H1 (cell line): ENCODE measurements around the gene BATF2. TPM values are rescaled to one million over a fixed set of nuclear protein-coding genes. Genes with fewer than 3 reads are reported as not detected.

Experiments used
- CTCF ChIA-PET: fragments of 300-600 bp; sonication (Branson Sonifier 250); formaldehyde crosslinking; loops from one replicate; lab custom pipeline; 2021; ENCODE audit not compliant: partially characterized antibody; lab: Charles Lee
- POLR2A ChIA-PET: fragments of 300-600 bp; sonication (Branson Sonifier 250); formaldehyde crosslinking; loops from one replicate; lab custom pipeline; 2021; ENCODE audit warnings: inconsistent platforms; ENCODE audit not compliant: partially characterized antibody; lab: Charles Lee
- DNase-seq, 2 experiments: peaks; one replicate each; pipeline versions ENCODE4 v3.0.0 to v3.0.0-alpha.2; 2010 to 2022; ENCODE audit warnings: low spot score in 2 of 2, low read depth in 1 of 2, mixed read lengths in 1 of 2
- FAIRE-seq: peaks from 2 replicates; lab custom pipeline; 2011; peaks lifted over from hg19 to GRCh38; lab: Jason Lieb, UNC
- H2AFZ ChIP-seq: 2 replicates; pipeline ENCODE4 v1.8.1; 2012; ENCODE audit warnings: low read length, inconsistent platforms
- H2AK5ac ChIP-seq: 2 replicates; pipeline ENCODE4 v1.6.1; 2013; ENCODE audit warnings: low read depth, low read length
- H2BK120ac ChIP-seq: replicated peaks from 2 replicates; pipeline ENCODE3; 2013; ENCODE audit warnings: low read depth, low read length, inconsistent platforms
- H2BK12ac ChIP-seq: 2 replicates; pipeline ENCODE4 v1.6.1; 2013; ENCODE audit warnings: low read depth, low read length
- H2BK15ac ChIP-seq: 2 replicates; pipeline ENCODE4 v1.6.1; 2013; ENCODE audit warnings: low read length
- H2BK20ac ChIP-seq: 2 replicates; pipeline ENCODE4 v1.6.1; 2013; ENCODE audit warnings: low read length
- H2BK5ac ChIP-seq: 2 replicates; pipeline ENCODE4 v1.6.1; 2013; ENCODE audit warnings: low read depth, low read length
- H3K14ac ChIP-seq: 2 replicates; pipeline ENCODE4 v1.6.1; 2013; ENCODE audit warnings: inconsistent platforms; ENCODE audit not compliant: insufficient read length
- H3K18ac ChIP-seq: 2 replicates; pipeline ENCODE4 v1.6.1; 2013; ENCODE audit warnings: low read length; ENCODE audit errors: extremely low read depth
- H3K23ac ChIP-seq: 2 replicates; pipeline ENCODE4 v1.6.1; 2013; ENCODE audit warnings: inconsistent platforms; ENCODE audit not compliant: insufficient read length
- H3K23me2 ChIP-seq: 2 replicates; pipeline ENCODE4 v1.6.1; 2013; ENCODE audit warnings: low read depth, low read length
- H3K27ac ChIP-seq: 2 replicates; pipeline ENCODE4 v1.6.1; 2011; ENCODE audit warnings: low read depth, low read length, inconsistent platforms
- H3K27me3 ChIP-seq, 4 experiments: replicated peaks in 1 of 4; 1 replicate in 1 of 4; 2 replicates in 3 of 4; pipeline versions ENCODE4 v1.6.1 to v1.8.1; 2011 to 2013; ENCODE audit warnings: low read length in 3 of 4, mild to moderate bottlenecking in 3 of 4, inconsistent platforms in 2 of 4, mixed read lengths in 2 of 4, moderate library complexity in 1 of 4; ENCODE audit not compliant: control insufficient read depth in 3 of 4, insufficient read depth in 3 of 4; ENCODE audit errors: extremely low read depth in 1 of 4
- H3K36me3 ChIP-seq, 4 experiments: 2 replicates each; pipeline versions ENCODE4 v1.6.1 to v1.8.1; 2011 to 2013; ENCODE audit warnings: mild to moderate bottlenecking in 4 of 4, low read length in 3 of 4, moderate library complexity in 2 of 4, control low read depth in 1 of 4, inconsistent platforms in 1 of 4; ENCODE audit not compliant: insufficient read depth in 4 of 4, control insufficient read depth in 2 of 4
- H3K4ac ChIP-seq: replicated peaks from 2 replicates; pipeline ENCODE3; 2013; ENCODE audit warnings: low read length, low read depth, mixed read lengths, inconsistent platforms; ENCODE audit not compliant: insufficient read length
- H3K4me1 ChIP-seq, 4 experiments: replicated peaks in 1 of 4; 1 replicate in 1 of 4; 2 replicates in 3 of 4; pipeline versions ENCODE4 v1.6.1 to v1.8.1; 2011 to 2013; ENCODE audit warnings: low read length in 3 of 4, inconsistent platforms in 2 of 4, mixed read lengths in 1 of 4; ENCODE audit not compliant: insufficient read depth in 4 of 4, control insufficient read depth in 3 of 4
- H3K4me2 ChIP-seq, 2 experiments: 2 replicates each; pipeline versions ENCODE4 v1.6.1 to v1.8.1; 2011 to 2013; ENCODE audit warnings: low read depth in 2 of 2, low read length in 2 of 2, control low read depth in 1 of 2, inconsistent platforms in 1 of 2, mild to moderate bottlenecking in 1 of 2; ENCODE audit not compliant: insufficient read depth in 1 of 2
- H3K4me3 ChIP-seq, 4 experiments: fragments of 200-600, 300-600 bp in 1 of 4; sonication (generic), shearing (Covaris generic), sonication (Bioruptor Twin) in 1 of 4; 2 replicates each; pipeline versions ENCODE4 v1.5.1 to v1.8.1; 2011 to 2016; ENCODE audit warnings: low read length in 4 of 4, low read depth in 3 of 4, control low read depth in 2 of 4, inconsistent platforms in 2 of 4, mild to moderate bottlenecking in 2 of 4, mixed read lengths in 1 of 4, moderate library complexity in 1 of 4; ENCODE audit not compliant: insufficient read depth in 2 of 4; ENCODE audit errors: extremely low read depth in 1 of 4
- H3K56ac ChIP-seq: replicated peaks from 2 replicates; pipeline ENCODE3; 2013; ENCODE audit warnings: low read depth, mild to moderate bottlenecking, mixed read lengths, low read length, inconsistent platforms; ENCODE audit not compliant: insufficient read length
- H3K79me1 ChIP-seq: 2 replicates; pipeline ENCODE4 v1.6.1; 2013; ENCODE audit warnings: low read depth, low read length, control low read depth
- H3K79me2 ChIP-seq, 2 experiments: 2 replicates each; pipeline versions ENCODE4 v1.6.1 to v1.8.1; 2012 to 2013; ENCODE audit warnings: low read length in 2 of 2, mild to moderate bottlenecking in 2 of 2, inconsistent platforms in 1 of 2; ENCODE audit not compliant: insufficient read depth in 2 of 2, control insufficient read depth in 1 of 2
- H3K9ac ChIP-seq, 4 experiments: replicated peaks in 1 of 4; 1 replicate in 1 of 4; 2 replicates in 3 of 4; pipeline versions ENCODE4 v1.6.1 to v1.8.1; 2011 to 2013; ENCODE audit warnings: low read depth in 3 of 4, low read length in 3 of 4, control low read depth in 2 of 4, mild to moderate bottlenecking in 2 of 4, moderate library complexity in 2 of 4, inconsistent platforms in 1 of 4; ENCODE audit errors: extremely low read depth in 1 of 4
- H3K9me3 ChIP-seq, 2 experiments: 2 replicates each; pipeline versions ENCODE4 v1.6.1 to v1.8.1; 2012 to 2013; ENCODE audit warnings: mild to moderate bottlenecking in 2 of 2, moderate library complexity in 2 of 2, control low read depth in 1 of 2, inconsistent platforms in 1 of 2, low read depth in 1 of 2, low read length in 1 of 2, mixed read lengths in 1 of 2; ENCODE audit not compliant: insufficient read depth in 2 of 2
- H4K20me1 ChIP-seq, 2 experiments: replicated peaks in 1 of 2; 2 replicates each; pipeline versions ENCODE3 to v1.8.1; 2011 to 2013; ENCODE audit warnings: inconsistent platforms in 2 of 2, low read length in 2 of 2, mild to moderate bottlenecking in 1 of 2; ENCODE audit not compliant: insufficient read depth in 2 of 2, control insufficient read depth in 1 of 2
- H4K5ac ChIP-seq: 2 replicates; pipeline ENCODE4 v1.6.1; 2013; ENCODE audit warnings: low read length, low read depth, mixed read lengths, inconsistent platforms; ENCODE audit not compliant: insufficient read length
- H4K8ac ChIP-seq: 2 replicates; pipeline ENCODE4 v1.8.0; 2013; ENCODE audit warnings: mild to moderate bottlenecking, moderate library complexity, low read length, inconsistent platforms; ENCODE audit not compliant: insufficient read depth; ENCODE audit errors: extremely low read depth
- H4K91ac ChIP-seq: replicated peaks from 2 replicates; pipeline ENCODE3; 2013; ENCODE audit warnings: low read length, mixed read lengths, inconsistent platforms; ENCODE audit not compliant: insufficient read length
- ATF2 ChIP-seq: IDR thresholded peaks from 2 replicates; pipeline ENCODE4 v1.6.1; 2012; ENCODE audit warnings: low read length, inconsistent platforms
- CBX5 ChIP-seq: fragments of 300-800, 300-1000 bp; sonication (generic); IDR thresholded peaks from 2 replicates; pipeline ENCODE4 v1.7.1; 2016; ENCODE audit warnings: antibody characterized with exemption, low read length, low read depth
- CHD2 ChIP-seq: IDR thresholded peaks from 2 replicates; pipeline ENCODE4 v1.6.1; 2012; ENCODE audit warnings: low read length, improper control_type of control experiment
- NANOG ChIP-seq: IDR thresholded peaks from 2 replicates; pipeline ENCODE4 v1.6.1; 2011; ENCODE audit warnings: low read length, low read depth, mild to moderate bottlenecking, inconsistent platforms; ENCODE audit not compliant: insufficient read depth, poor library complexity, severe bottlenecking
- POU5F1 ChIP-seq: IDR thresholded peaks from 2 replicates; pipeline ENCODE4 v1.6.1; 2011; ENCODE audit warnings: low read depth, mild to moderate bottlenecking, low read length, moderate library complexity
- RNF2 ChIP-seq: fragments of 200-900, 300-1000 bp; sonication (generic); IDR thresholded peaks from 2 replicates; pipeline ENCODE4 v1.7.1; 2016; ENCODE audit warnings: borderline replicate concordance, low read depth, mild to moderate bottlenecking, antibody characterized with exemption, low read length; ENCODE audit not compliant: poor library complexity, severe bottlenecking; ENCODE audit errors: missing control alignments
- RXRA ChIP-seq: IDR thresholded peaks from 2 replicates; pipeline ENCODE4 v1.6.1; 2011; ENCODE audit warnings: low read depth, mild to moderate bottlenecking, low read length, moderate library complexity; ENCODE audit not compliant: insufficient read depth
- SIN3A ChIP-seq, 2 experiments: IDR thresholded peaks in 1 of 2; conservative IDR thresholded peaks in 1 of 2; 2 replicates each; pipeline ENCODE4 v1.6.1; 2011 to 2012; ENCODE audit warnings: low read length in 2 of 2, improper control_type of control experiment in 1 of 2, low read depth in 1 of 2, mild to moderate bottlenecking in 1 of 2
- SP1 ChIP-seq: IDR thresholded peaks from 2 replicates; pipeline ENCODE4 v1.6.1; 2011; ENCODE audit warnings: low read depth, low read length
- SUZ12 ChIP-seq: fragments of 200-600 bp; sonication (generic); IDR thresholded peaks from 2 replicates; pipeline ENCODE4 v1.6.1; 2012; ENCODE audit warnings: mild to moderate bottlenecking, inconsistent platforms, low read length, moderate library complexity, mixed read lengths
- ZNF274 ChIP-seq: IDR thresholded peaks from 2 replicates; pipeline ENCODE4 v1.7.0; 2012; ENCODE audit warnings: low read length, borderline replicate concordance; ENCODE audit errors: extremely low read depth
- WGBS, 2 experiments: shearing (Covaris generic) in 1 of 2; methylation state at CpG; one replicate each; pipeline versions ENCODE4 v1.1.6 to v1.1.7; 2013 to 2015; ENCODE audit warnings: low lambda C conversion rate in 2 of 2, mixed read lengths in 2 of 2, inconsistent platforms in 1 of 2, low coverage in 1 of 2, missing lambda C conversion rate in 1 of 2; ENCODE audit not compliant: insufficient replicate concordance in 2 of 2, insufficient coverage in 1 of 2, insufficient read length in 1 of 2; ENCODE audit errors: extremely low coverage in 1 of 2, missing lambda C conversion rate in 1 of 2; 5-methylcytosine and 5-hydroxymethylcytosine counted together
- polyA plus RNA-seq, 7 experiments: library from polyadenylated mRNA; depleted of rRNA in 3 of 7; stranded (reverse) in 5 of 7; unstranded in 2 of 7; fragments of >200 nt in 5 of 7; fragments of 200-250 nt in 2 of 7; gene quantifications; 1 replicate in 5 of 7; 2 replicates in 1 of 7; 4 replicates in 1 of 7; pipeline versions ENCODE4 v1.2.1 to v1.2.3, GENCODE V29; 2011 to 2013; ENCODE audit warnings: missing spikeins in 2 of 7, mixed read lengths in 2 of 7
- total RNA-seq: library from RNA; stranded (reverse); fragmentation: NEBNext Ultra II Directional; extraction: Animal tissue kit (Norgen Biotek cat#: 25700); gene quantifications from 2 replicates; pipeline ENCODE4 v1.2.1, GENCODE V29; 2021

Gene BATF2
- total and polyA plus RNA-seq, 2 of the 8 experiments (the other 6 are each of a cell fraction or from before 2014, with no cell fraction given), result 1.4 to 3.1 TPM

DNA sequence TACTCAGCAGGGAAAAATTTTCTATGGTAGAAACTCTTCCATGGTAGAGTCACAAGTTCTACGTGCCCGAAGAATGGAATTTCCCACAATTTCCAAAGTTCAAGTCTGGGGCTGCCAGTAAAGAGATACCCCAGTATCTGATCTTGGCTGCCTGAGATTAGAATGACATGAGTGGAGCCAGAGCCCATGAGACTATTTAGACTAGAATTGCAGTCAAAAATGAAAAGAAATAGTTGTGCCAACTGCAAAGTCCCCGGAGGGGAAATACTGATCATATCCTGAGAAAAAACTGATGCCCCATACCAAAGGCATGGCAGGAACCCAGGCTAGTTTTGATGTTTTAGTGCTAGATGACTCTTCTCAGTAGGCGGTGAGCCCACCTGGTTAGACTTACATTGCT is 36.1 kb downstream of the BATF2 start:
- Histone ChIP-seq H4K91ac (no peak overlapping the region), H3K4ac (no peak overlapping the region), H2AK5ac (no peak overlapping the region), H3K79me2 (no peaks in the 10 kb centered on the region), H3K4me3 (no peak overlapping the region), H3K14ac (no peak overlapping the region), H4K5ac (no peak overlapping the region), H3K9ac (no peak overlapping the region), H2BK15ac (no peak overlapping the region)
- WGBS, 2 experiments, result 85% methylated on average over 4 of the region's 4 CpGs; no CpG with 5 or more reads in 1 of the 2 experiments
- CTCF ChIA-PET, result no interaction called here
- TF ChIP-seq RXRA (no peak), CHD2 (no peak), ZNF274 (no peak), POU5F1 (no peak), CBX5 (no peak), SUZ12 (no peak), NANOG (no peak), RNF2 (no peak), SIN3A (conservative IDR thresholded peaks at IDR 0.05 in 1 of 2, IDR thresholded peaks at IDR 0.05 in 1 of 2; ENCODE audit: low read depth in 1 of 2, low read length in 2 of 2) (no peak), ATF2 (no peak), SP1 (no peak)
- TF ChIP-seq, all 59 proteins: peak for 0
- no peak overlapping the region for H2BK12ac ChIP-seq
- H2BK120ac ChIP-seq, result no peak overlapping the region
- H3K23me2 ChIP-seq, result no peaks in the 10 kb centered on the region
- H3K4me2 ChIP-seq, result no peak overlapping the region
- no peaks in the 10 kb centered on the region for H3K36me3 ChIP-seq
- no peak overlapping the region for H3K23ac ChIP-seq
- no peaks in the 10 kb centered on the region for H4K20me1 ChIP-seq
- no peak overlapping the region for H3K18ac ChIP-seq
- no peak overlapping the region for H2BK5ac ChIP-seq
- no peak overlapping the region for H3K27ac ChIP-seq
- no peak overlapping the region for H2AFZ ChIP-seq
- no peak overlapping the region for H3K56ac ChIP-seq
- FAIRE-seq (no peak), DNase-seq (no peak)
- POLR2A ChIA-PET, result no interaction called here
- H2BK20ac ChIP-seq, result no peak overlapping the region
- H3K27me3 ChIP-seq, result no peaks in the 10 kb centered on the region
- H3K79me1 ChIP-seq, result no peaks in the 10 kb centered on the region
- H3K9me3 ChIP-seq, result no peaks in the 10 kb centered on the region
- H3K4me1 ChIP-seq, result no peaks in the 10 kb centered on the region
- no peak overlapping the region for H4K8ac ChIP-seq
